Measurements from ENCODE around the gene CROCC2.

CROCC2 gene

DNA sequence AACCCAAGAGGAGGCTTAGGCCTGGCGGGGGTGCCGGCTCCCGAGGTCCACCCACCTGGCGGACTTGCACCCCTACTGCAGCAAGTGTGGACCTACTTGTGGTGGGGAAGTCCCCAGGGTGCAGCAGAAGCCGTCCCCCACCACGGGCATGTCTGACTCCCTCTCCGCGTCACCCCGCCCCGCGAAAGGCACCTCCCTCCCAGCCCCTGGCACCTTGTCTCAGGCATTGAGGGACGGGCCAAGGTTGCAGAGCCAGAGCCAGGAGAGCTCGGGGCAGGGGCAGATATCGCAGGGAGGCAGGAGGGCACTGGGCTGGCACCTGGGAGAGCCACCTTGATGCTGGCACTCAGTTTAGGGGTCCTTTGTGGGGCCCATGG, 19.0 kb downstream of the CROCC2 start:
- DNase-seq = peak; percentile 47

DNA sequence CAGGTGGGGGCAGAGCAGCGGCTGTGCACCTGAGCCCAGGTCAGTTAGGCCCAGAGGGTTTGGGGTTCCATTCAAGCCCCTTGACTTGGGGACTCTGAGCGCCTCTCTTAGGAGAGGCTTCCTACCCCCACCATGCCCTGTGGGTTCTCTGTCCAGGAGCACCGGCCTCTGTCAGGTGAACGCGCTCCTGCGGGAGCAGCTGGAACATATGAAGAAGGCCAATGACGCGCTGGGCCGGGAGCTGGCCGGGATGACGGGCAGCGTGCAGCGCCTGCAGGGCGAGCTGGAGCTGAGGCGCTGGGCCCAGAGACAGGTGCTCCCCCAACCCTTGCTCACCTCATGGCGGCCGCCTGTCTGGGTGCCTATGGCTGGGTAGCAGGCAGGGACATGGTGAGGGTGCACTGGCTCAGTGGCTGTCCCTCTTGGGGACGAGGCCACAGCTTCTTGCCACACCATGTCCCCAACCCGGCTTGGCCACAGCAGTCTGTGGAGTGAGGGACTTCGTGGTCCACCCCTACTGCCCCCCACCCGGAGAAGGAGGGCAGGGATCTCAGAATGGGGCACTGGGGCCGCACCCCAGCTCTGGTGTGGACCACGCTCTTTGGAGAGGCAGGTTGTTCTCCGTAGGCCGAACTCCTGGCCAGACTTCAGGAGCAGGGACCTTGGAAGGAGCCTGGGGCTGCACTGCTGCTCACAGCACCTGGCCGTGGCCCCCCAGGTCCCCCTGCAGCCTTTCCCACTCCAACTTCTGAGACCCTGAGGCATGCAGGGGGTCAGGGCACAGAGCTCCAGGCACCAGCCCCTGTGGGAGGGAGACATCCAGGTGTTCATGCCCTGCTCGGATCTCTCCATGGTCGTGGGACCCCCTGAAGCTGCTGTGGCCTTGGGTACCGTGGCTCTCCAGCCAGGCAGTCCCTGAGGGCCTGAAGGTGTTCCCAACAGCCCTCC, 19.7 kb downstream of the CROCC2 start:
- peak; percentile 50 for DNase-seq

DNA sequence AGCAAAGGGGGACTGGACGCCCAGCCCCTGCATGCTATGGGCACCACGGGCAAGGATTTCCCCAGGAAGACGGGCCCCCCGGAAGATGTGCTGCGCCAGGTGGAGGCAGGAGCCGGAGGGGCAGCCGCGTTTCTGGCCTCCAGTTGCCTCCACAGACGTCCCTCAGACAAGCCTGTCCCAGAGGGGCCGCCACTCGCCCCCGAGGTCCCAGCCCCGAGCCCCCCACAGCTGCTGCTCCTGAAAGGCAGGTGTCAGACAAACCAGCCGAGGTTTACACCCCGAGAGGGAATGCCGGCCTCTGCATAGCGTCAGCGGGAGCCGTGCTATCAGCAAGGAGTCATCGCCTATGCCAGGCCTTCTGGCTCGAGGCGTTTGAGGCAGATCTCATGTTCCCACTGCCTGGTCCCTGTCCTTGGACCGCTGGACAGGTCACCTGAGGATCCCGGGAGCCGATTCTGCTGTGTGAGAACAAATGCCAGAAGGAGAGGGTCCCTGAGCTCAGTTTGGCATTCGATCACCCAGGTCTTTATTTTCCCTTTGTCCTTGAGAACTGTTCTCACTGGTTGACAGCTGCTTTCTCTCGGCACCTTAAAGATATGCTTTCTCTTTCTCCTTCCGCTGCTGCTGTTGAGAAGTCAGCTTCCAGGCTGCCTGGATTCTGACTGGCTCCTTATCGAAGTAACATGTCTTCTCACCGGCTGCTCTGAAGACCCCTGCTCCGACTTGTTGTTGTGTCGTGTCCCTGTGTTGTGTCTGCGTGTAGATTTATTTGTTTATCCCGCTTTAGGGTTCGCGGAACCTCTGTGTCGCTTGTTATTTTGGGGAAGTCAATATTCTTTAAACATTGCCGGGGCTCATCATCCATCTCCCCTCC, 20.6 kb downstream of the CROCC2 start:
- DNase-seq = peak; percentile 61

DNA sequence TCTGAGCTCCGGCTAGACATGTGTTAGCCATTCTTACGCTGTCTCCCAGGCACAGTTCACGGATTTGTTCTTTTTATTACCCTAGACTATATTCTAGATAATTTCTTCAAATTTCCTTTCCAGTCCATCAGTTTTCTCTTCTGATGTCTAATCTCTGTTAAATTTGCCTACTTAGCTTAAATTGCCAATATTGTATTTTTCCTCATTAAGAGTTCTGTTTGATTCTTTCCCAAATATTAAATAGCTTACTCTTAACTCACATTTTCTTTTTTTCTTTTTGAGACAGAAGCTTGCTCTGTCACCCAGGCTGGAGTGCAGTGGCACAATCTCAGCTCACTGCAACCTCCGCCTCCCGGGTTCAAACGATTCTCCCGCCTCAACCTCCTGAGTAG, 21.2 kb downstream of the CROCC2 start:
- no peak for DNase-seq

DNA sequence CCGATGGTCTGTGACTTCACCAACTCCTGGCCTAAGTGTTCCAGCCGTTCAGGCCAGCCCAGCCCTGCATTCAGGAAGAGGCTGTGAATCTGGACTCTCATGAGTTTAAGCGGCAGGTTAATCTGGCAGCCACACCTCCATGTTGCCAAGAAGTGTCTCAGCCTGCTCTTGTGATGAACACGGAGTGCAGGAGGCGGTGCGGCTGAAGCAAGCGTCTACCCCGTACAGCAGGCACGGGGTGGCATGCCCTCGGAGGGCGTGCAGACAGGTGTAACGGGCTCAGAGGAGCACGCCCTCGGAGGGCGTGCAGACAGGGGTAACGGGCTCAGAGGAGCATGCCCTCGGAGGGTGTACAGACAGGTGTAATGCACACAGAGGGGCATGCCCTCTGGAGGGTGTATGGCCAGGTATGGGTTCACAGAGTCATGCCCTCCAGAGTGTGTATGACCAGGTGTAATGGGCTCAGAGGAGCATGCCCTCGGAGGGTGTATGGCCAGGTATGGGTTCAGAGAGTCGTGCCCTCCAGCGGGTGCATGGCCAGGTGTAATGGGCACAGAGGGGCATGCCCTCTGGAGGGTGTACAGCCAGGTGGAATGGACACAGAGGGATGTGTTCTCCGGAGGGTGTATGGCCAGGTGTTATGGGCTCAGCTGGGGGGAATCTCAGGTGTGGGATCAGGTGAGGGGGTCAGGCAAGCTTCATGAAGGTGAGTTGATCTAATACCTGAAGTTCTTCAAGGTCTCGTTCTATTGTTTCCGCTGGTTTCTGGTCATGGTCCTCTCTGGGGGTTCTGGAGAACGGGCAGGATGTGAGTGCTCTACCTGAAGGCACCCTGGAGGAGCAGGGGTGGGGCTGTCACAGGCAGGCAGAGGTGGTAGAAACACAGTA, 22.6 kb downstream of the CROCC2 start:
- peak; percentile 44 for DNase-seq

DNA sequence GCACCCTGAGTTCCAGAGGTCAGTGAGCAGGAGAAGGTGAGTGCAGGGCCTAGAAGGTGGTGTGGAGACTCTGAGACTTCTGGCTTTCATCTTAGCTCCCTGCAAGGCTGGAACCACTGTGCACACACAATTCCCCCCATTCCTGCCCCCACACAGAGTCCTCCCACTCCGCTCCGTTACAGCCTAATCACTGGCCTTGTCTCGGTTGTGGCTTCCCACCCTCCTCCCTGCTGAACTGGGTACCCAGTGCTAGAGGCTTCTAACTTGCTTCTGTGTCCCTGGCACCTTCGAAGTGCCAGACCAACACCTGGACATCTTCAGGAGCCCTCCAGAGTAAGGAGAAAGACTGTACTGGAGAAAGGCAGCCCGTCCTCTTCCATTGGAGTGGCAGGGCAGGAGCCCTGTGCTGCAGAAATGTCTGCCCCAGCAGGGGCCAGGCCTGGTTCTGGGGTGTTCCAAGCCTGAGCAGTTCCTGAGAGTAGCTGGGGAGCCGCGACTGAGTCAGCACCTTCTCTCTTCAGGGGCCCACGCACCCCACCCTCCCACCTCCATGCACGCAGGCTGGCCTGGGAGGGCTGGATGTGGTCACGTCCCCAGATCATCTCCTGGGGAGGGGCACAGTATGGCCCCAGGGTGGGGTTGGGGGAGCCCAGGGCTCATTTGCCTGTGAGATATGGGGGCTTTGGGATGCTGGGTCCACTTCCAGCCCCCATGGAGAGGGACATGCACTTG, 23.4 kb downstream of the CROCC2 start:
- DNase-seq = peak; percentile 45

DNA sequence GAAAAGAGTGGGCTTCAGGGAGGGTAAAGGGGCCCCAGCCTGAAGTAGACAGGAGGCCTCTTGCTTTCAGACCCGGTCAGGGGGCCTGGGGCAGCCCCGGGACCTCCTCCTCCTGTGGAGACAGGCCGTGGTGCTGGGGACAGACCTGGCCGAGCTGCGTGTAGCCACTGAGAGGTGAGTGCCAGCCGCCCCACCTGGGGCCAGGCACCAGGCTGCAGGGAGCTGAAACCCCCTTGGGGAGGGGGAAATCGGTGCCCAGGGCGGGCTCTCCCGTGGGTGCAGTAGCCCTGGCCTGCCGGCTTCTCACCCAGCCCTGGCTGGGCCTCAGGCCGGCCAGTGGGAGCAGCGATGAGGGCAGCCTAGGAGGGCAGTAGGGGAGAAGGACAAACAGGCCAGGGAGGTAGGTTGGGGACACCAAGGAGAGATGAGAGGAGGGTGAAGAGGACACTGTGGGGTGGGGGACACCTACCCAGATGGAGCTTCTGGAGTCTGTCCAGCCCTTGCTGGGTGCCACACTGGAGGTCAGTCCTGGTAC, 24.0 kb downstream of the CROCC2 start:
- DNase-seq = no peak

DNA sequence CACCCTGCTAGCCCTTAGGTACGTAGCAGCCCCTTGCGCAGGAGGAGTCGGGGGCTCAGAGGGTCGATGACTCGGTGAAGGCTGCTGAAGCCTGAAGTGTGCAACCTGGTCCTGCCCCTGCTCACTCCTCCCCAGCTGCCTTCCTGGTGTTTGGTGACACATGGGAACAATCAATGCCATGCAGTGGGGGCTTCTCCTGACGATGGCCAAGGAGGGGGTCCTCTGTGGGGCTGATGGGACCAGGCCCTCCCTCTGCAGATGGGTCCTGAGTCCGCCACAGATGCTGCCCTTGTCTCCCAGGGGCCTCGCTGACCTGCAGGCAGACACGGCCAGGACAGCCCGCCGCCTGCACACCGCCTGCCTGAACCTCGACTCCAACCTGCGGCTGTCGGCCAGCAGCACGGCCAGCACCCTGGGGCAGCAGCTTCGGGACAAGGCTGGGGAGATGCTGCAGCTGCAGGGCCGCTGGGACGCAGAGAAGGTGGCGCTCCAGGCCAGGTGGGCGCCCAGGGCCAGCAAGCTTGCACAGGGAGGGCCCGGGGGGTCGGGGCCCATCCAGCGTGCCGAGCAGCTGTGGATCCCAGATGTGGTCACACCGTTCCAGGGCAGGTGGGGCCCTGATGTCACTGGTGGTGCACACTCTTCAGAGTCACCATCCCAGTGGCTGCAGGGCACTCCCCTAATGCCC, 24.6 kb downstream of the CROCC2 start:
- DNase-seq = peak; percentile 50

DNA sequence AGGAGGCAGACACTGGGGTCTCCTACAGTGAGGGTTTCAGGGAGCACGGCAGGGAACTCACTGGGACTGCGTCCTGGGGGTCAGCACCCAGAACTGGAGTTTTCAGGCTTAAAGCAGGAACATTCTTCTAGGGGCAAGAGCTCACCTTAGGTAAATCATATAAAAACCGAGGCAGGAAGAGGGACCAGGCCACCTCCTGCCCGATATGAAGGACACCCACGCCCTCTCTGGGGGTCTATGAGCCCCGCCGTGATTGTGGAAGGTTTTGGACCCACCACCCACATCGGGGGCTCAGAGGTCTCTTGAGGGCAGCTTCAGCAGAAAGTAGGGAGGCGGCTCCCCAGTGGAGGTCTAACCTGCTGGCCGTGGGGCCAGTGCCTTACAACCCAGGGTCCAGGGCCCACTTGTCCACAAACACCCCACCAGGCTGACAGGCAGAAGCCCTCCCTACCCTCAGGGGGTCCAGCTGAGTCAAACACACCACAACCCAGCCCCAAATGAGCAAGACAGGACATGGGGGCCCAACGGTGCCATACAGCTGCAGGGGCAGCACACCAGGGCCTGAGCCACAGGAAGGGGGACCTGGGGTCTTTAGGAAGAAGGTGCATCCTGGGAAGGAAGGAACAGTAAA, 25.3 kb downstream of the CROCC2 start:
- DNase-seq = no peak

DNA sequence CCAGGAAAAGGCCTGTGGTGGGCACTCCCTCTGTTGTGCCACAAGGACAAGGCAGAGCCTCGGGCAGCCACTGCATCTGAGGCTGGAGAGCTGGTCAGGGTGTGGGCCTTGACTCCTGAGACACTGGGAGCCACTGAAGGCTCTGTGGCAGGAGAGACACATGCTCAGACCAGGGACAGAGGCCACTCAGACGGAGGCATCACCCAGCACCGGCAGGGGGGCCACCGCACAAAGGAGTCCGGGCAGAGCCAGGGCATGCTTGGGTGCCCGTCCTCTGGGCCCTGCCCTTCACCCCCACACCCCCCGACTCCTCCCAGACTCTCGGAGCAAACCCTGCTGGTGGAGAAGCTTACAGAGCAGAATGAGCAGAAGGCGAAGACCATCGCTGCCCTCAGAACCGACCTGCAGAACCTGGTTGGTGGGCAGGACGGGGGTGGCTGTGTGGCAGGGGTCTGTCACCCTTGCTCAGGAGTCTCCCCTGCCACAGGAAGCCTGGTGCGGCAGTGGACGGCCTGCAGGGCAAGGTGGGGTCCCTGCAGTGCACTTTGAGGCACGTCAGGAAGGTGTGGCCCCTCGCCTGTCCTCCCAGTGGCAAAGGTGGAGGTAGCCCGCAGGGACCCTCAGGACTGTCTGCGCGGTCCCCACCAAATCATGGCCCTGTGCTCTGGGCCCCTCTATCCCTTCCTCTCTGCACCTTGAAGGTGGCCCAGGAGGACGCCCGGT, 26.0 kb downstream of the CROCC2 start:
- peak; percentile 45 for DNase-seq

DNA sequence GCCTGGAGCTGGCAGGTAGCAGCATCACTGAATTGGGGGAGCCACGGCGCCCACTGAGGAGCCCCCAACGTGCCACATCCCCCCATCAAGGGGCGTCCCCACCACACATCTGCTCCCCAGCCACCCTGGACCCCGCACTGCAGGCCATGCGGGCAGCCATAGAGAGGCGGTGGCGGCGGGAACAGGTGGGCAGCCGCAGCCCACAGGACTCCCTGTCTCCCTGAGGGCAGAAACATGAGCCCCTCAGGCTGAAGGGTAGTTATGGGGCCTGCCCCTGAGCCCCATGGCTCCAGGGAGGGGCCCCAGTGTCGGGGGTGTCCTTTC, 26.6 kb downstream of the CROCC2 start:
- DNase-seq = peak; percentile 45

DNA sequence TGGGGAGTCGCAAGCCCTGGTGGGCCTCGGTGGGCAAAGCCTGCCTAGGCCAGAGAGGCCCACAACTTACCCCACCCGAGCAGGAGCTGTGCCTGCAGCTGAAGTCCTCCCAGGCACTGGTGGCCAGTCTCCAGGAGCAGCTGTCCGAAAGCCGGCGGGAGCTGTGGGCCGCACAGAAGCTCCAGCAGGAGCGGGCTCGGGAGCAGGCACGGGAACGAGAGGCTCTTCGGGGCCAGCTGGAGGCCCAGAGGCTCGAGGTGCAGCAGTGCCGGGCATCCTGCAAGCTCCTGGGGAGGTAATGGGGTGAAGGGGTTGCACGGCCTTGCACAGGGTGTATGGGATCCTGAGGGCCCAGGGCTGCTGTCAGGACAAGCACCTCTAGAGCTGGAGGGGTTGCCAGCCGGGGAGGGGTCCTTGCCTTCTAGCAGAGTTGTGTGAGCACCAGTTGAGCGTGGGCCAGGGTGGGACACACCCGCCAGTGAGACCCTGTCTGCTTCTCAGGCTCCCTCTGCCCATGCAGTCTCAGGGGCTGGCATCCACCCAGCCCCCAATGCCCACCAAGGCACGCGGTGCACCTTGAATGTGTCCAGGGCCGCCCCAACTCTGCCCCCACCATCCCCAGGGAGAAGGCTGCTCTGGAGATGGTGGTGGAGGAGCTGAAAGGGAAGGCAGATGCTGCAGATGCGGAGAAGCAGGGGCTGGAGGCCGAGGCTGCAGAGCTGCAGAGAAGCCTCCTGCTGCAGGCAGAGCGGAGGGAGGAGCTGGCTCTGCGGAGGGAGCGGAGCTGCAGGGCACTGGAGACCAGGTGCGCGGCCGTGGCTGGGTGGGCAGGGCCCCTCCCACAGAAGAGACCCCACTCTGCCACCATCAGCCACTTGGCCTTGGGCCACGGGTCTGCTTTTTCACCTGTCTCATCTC, 27.2 kb downstream of the CROCC2 start:
- DNase-seq = peak; percentile 46

DNA sequence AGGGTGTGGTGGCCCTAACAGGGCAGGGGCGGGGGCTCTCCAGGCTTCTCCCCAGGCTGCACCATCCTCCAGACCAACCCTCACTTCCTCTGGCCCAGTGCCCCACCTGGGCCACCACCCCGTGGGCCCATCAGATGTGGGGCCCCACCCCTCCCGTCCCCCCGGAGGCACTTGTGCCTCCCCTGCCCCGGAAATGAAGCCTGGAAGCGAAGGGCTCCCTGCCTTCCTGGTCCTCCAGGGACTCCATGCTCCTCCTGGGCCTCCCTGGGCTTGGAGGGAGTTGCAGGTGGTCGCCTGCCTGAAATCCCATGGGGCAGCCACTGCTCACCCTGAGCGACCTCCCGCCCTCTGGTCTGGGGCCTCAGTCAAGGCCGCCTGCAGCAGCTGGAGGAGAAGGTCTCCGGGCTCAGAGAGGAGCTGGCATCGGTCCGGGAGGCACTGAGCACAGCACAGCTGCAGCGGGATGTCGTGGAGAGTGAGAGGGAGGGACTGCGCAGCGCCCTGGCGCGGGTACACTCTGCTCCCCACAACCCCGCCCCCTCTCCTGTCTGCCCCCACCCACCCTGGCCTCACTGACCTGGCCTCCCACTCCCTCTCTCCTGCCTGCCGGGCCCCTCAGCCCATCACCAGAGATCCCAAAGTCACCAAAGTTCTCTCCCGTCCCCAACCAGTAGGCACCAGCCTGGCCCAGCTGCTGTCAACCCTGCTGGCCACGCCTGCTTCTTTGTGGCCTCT, 28.0 kb downstream of the CROCC2 start:
- peak; percentile 47 for DNase-seq

DNA sequence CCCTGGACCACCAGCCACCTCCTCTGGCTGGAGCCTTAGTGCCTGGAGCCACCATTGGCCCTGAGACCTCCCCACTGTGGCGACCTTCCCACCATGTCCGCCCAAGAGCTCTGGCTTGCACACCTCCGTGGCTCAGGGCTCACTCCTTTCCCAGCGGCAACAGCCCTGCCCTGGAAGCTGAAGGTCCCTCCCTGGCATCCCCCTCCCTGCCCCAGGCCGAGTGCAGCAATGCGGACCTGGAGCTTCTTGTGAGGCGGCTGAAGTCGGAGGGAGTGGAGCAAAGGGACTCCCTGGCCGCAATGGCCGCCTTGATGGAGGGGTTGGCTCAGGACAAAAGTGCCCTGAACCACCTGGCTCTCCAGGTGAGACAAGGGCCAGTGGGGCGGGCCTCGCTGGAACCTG, 28.6 kb downstream of the CROCC2 start:
- DNase-seq = peak; percentile 46

DNA sequence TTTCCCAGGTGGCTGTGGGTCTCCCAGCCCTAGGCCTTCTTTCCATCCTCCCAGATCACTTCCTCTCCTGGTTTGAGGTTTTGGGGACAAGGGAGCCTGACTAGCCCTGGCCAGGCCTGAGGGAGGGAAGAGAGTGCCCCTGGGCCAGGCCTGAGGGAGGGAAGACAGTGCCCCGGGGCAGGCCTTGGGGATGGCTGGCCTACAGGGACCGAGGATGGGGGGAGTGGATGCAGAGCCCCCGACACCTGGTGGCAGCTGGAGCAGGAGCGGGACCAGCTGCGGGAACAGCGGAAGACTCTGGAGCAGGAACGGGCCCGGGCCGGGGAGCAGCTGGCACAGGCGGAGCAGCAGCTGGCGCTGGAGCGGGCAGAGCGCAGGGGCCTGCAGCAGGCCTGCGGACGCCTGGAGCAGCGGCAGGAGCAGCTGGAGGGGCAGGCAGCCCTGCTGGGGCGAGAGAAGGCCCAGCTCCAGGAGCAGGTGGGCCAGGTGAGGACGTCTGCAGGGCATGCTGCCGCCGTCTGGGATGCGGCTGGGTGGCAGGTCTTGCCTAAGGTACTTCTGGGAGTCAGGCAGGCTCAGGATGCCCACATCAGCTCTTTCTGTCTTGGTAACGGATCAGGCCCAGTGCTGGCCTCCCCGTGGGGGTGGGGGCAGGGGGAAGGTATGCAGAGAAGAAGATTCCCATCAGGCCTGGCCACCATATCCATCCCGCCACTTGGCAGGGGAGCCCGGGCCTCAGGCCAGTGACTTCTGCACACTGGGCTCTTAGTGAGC, 29.2 kb downstream of the CROCC2 start:
- DNase-seq = peak; percentile 52

DNA sequence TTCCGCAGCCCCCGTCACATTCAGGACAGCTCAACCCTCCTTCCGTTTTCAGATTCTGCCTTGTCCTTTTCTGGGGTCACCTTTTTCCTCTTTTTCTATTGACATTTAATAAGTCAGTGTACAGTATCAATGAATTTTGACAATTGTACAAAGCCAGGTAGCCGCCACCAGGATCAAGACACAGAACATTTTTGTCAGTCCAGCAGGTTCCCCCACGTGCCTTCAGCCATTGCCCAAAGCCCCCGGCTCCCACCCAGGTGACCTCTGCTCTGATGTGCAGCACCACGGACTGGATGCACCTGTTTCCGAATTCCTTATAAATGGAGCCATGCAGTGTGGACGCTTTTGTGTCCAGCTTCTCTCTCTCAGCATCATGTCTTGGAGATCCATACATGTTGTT, 30.0 kb downstream of the CROCC2 start:
- no peak for DNase-seq

DNA sequence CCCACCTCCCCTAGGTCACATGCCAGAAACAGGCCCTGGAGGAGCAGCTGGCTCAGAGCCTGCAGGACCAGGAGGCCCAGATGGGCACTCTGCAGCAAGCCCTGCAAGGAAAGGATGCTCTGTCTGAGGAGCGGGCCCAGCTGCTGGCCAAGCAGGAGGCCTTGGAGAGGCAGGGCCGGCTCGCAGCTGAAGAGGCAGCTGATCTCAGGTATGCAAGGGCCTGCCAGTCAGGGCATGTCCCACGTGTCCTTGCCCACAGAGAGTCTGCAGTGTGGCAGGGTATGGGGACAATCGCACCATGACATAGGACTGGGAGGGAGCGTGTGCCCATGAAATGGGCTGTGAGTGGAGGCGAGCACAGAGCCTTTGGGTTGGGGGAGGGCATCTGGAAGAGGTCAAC, 39.9 kb downstream of the CROCC2 start:
- DNase-seq = peak; percentile 42

All from islet precursor cell (in vitro differentiated cells).